ENCODE results near the gene CCDC136. TPM values are rescaled to one million over a fixed set of nuclear protein-coding genes. Genes with fewer than 3 reads are reported as not detected.

Gene CCDC136
- polyA plus RNA-seq, 1 donor (not counting 4 experiments of a cell fraction or from before 2014, with no cell fraction given): 1.6 TPM

GRCh38 chr7:128788446-128789412 is 3.0 kb upstream of the CCDC136 start:
- H2AFZ ChIP-seq (ENCODE audit: control insufficient read depth, low read length): no peak overlapping the region
- H4K20me1 ChIP-seq (ENCODE audit: control insufficient read depth, extremely low read depth, insufficient read depth, low read length): no peaks in the 10 kb centered on the region
- FAIRE-seq: no peak
- H3K9me3 ChIP-seq (ENCODE audit: control insufficient read depth, low read depth, low read length): no peaks in the 10 kb centered on the region
- DNase-seq (ENCODE audit: low read depth, low spot score): no peak
- no peaks in the 10 kb centered on the region for H3K79me2 ChIP-seq (ENCODE audit: control insufficient read depth, insufficient read depth, low read length)
- H3K27ac ChIP-seq (ENCODE audit: control insufficient read depth, insufficient read depth, low read length): no peak overlapping the region
- no peaks in the 10 kb centered on the region for H3K4me1 ChIP-seq (ENCODE audit: control insufficient read depth, extremely low read depth, insufficient read depth, low read length)
- no peaks in the 10 kb centered on the region for H3K9me1 ChIP-seq (ENCODE audit: control insufficient read depth, extremely low read depth, insufficient read depth, low read length)
- H3K4me3 ChIP-seq (ENCODE audit: control insufficient read depth in 2 of 3, extremely low read depth in 1 of 3, insufficient read depth in 2 of 3, low read depth in 1 of 3, low read length in 3 of 3): no peak overlapping the region
- no peak for TF ChIP-seq CTCF (optimal IDR thresholded peaks at IDR 0.05 in 1 of 3, IDR thresholded peaks at IDR 0.05 in 1 of 3, conservative IDR thresholded peaks at IDR 0.05 in 1 of 3; ENCODE audit: extremely low read depth in 1 of 3, insufficient read depth in 2 of 3, low read length in 3 of 3)
- TF ChIP-seq EZH2 (IDR thresholded peaks at IDR 0.05; ENCODE audit: low read length): no peak
- H3K9ac ChIP-seq (ENCODE audit: control insufficient read depth, extremely low read depth, insufficient read depth, low read length): no peak overlapping the region
- H3K36me3 ChIP-seq (ENCODE audit: control insufficient read depth in 2 of 2, extremely low read depth in 1 of 2, insufficient read depth in 2 of 2, low read length in 2 of 2): no peaks in the 10 kb centered on the region
- H3K4me2 ChIP-seq (ENCODE audit: control insufficient read depth, extremely low read depth, insufficient read depth, low read depth, low read length): no peak overlapping the region
- H3K27me3 ChIP-seq (ENCODE audit: control insufficient read depth, extremely low read depth, insufficient read depth, low read length): peaks cover 28% of the 10 kb centered on the region
- dilution Hi-C loops (cut with MboI; ENCODE audit: extremely low pct_ligation_motif_present, low sequenced_read_pairs): no loop called here

GRCh38 chr7:128790315-128791041 is 1.3 kb upstream of the CCDC136 start:
- no peaks in the 10 kb centered on the region for H3K79me2 ChIP-seq (ENCODE audit: control insufficient read depth, insufficient read depth, low read length)

More at GRCh38 chr7:128790315-128791041, 1.3 kb upstream of the CCDC136 start:
- Histone ChIP-seq H2AFZ (ENCODE audit: control insufficient read depth, low read length) (peak overlapping the region; percentile 80), H3K9me1 (ENCODE audit: control insufficient read depth, extremely low read depth, insufficient read depth, low read length) (no peaks in the 10 kb centered on the region), H3K4me1 (ENCODE audit: control insufficient read depth, extremely low read depth, insufficient read depth, low read length) (no peaks in the 10 kb centered on the region), H3K27me3 (ENCODE audit: control insufficient read depth, extremely low read depth, insufficient read depth, low read length) (peaks cover 28% of the 10 kb centered on the region), H4K20me1 (ENCODE audit: control insufficient read depth, extremely low read depth, insufficient read depth, low read length) (no peaks in the 10 kb centered on the region), H3K36me3 (ENCODE audit: control insufficient read depth in 2 of 2, extremely low read depth in 1 of 2, insufficient read depth in 2 of 2, low read length in 2 of 2) (no peaks in the 10 kb centered on the region), H3K9ac (ENCODE audit: control insufficient read depth, extremely low read depth, insufficient read depth, low read length) (peak overlapping the region; percentile 51), H3K9me3 (ENCODE audit: control insufficient read depth, low read depth, low read length) (no peaks in the 10 kb centered on the region), H3K4me2 (ENCODE audit: control insufficient read depth, extremely low read depth, insufficient read depth, low read depth, low read length) (peak overlapping the region; percentile 79), H3K4me3 (ENCODE audit: control insufficient read depth in 2 of 3, extremely low read depth in 1 of 3, insufficient read depth in 2 of 3, low read depth in 1 of 3, low read length in 3 of 3) (peak overlapping the region; percentile 62 to 70 (median 69)), H3K27ac (ENCODE audit: control insufficient read depth, insufficient read depth, low read length) (no peak overlapping the region)
- TF ChIP-seq CTCF (optimal IDR thresholded peaks at IDR 0.05 in 1 of 3, IDR thresholded peaks at IDR 0.05 in 1 of 3, conservative IDR thresholded peaks at IDR 0.05 in 1 of 3; ENCODE audit: extremely low read depth in 1 of 3, insufficient read depth in 2 of 3, low read length in 3 of 3) (no peak), EZH2 (IDR thresholded peaks at IDR 0.05; ENCODE audit: low read length) (no peak)
- DNase-seq (ENCODE audit: low read depth, low spot score): no peak
- dilution Hi-C loops (cut with MboI; ENCODE audit: extremely low pct_ligation_motif_present, low sequenced_read_pairs): no loop called here
- FAIRE-seq: no peak

Data from keratinocyte (primary cell).